H1 (cell line): ENCODE measurements around the gene PPP1R3G. TPM values are rescaled to one million over a fixed set of nuclear protein-coding genes. Genes with fewer than 3 reads are reported as not detected.

Source experiments
- ATF2 ChIP-seq: IDR thresholded peaks from 2 replicates; pipeline ENCODE4 v1.6.1; 2012; ENCODE audit warnings: low read length, inconsistent platforms
- CREB1 ChIP-seq: IDR thresholded peaks from 2 replicates; pipeline ENCODE4 v1.6.1; 2012; ENCODE audit warnings: inconsistent platforms
- EGR1 ChIP-seq: IDR thresholded peaks from 2 replicates; pipeline ENCODE4 v1.6.1; 2011; ENCODE audit warnings: low read depth, low read length, borderline replicate concordance
- FOSL1 ChIP-seq: IDR thresholded peaks from 2 replicates; pipeline ENCODE4 v1.6.1; 2011; ENCODE audit warnings: mild to moderate bottlenecking, low read depth, low read length, moderate library complexity; ENCODE audit not compliant: insufficient read depth
- NRF1 ChIP-seq: IDR thresholded peaks from 2 replicates; pipeline ENCODE4 v1.6.1; 2011; ENCODE audit warnings: mild to moderate bottlenecking, low read depth, low read length, improper control_type of control experiment
- RFX5 ChIP-seq: IDR thresholded peaks from 2 replicates; pipeline ENCODE4 v1.6.1; 2011; ENCODE audit warnings: low read depth, low read length, improper control_type of control experiment, borderline replicate concordance
- RNF2 ChIP-seq: fragments of 200-900, 300-1000 bp; sonication (generic); IDR thresholded peaks from 2 replicates; pipeline ENCODE4 v1.7.1; 2016; ENCODE audit warnings: borderline replicate concordance, low read depth, mild to moderate bottlenecking, antibody characterized with exemption, low read length; ENCODE audit not compliant: poor library complexity, severe bottlenecking; ENCODE audit errors: missing control alignments
- RXRA ChIP-seq: IDR thresholded peaks from 2 replicates; pipeline ENCODE4 v1.6.1; 2011; ENCODE audit warnings: low read depth, mild to moderate bottlenecking, low read length, moderate library complexity; ENCODE audit not compliant: insufficient read depth
- polyA plus RNA-seq, 7 experiments: library from polyadenylated mRNA; depleted of rRNA in 3 of 7; stranded (reverse) in 5 of 7; unstranded in 2 of 7; fragments of >200 nt in 5 of 7; fragments of 200-250 nt in 2 of 7; gene quantifications; 1 replicate in 5 of 7; 2 replicates in 1 of 7; 4 replicates in 1 of 7; pipeline versions ENCODE4 v1.2.1 to v1.2.3, GENCODE V29; 2011 to 2013; ENCODE audit warnings: missing spikeins in 2 of 7, mixed read lengths in 2 of 7
- total RNA-seq: library from RNA; stranded (reverse); fragmentation: NEBNext Ultra II Directional; extraction: Animal tissue kit (Norgen Biotek cat#: 25700); gene quantifications from 2 replicates; pipeline ENCODE4 v1.2.1, GENCODE V29; 2021

The PPP1R3G gene
- total and polyA plus RNA-seq, 2 of the 8 experiments (the other 6 are each of a cell fraction or from before 2014, with no cell fraction given) = 0.03 to 0.09 TPM

GRCh38 chr6:5082487-5083306 lies 2.4 kb upstream of the PPP1R3G start (continued):
- TF ChIP-seq RXRA (no peak), RNF2 (no peak), RFX5 (no peak), ATF2 (no peak), NRF1 (no peak), CREB1 (no peak), EGR1 (no peak), FOSL1 (no peak)
